KMS-11 (cell line): ENCODE measurements around the gene ANKS6.

Experiments
- H2AFZ ChIP-seq: fragments of 200-600 bp; sonication (generic); 2 replicates; pipeline ENCODE4 v1.6.1; 2016; ENCODE audit warnings: antibody characterized with exemption, mixed run types, low read depth
- H3K27ac ChIP-seq: fragments of 200-600 bp; sonication (generic); 2 replicates; pipeline ENCODE4 v1.6.1; 2016; ENCODE audit warnings: mild to moderate bottlenecking, mixed run types
- H3K27me3 ChIP-seq: fragments of 200-600 bp; sonication (generic); 2 replicates; pipeline ENCODE4 v1.6.1; 2017; ENCODE audit warnings: mild to moderate bottlenecking, low read depth, mixed run types, moderate library complexity; ENCODE audit not compliant: insufficient read depth
- H3K36me3 ChIP-seq: fragments of 200-600 bp; sonication (generic); 2 replicates; pipeline ENCODE4 v1.6.1; 2017; ENCODE audit warnings: mild to moderate bottlenecking, mixed run types; ENCODE audit not compliant: insufficient read depth
- H3K4me1 ChIP-seq: fragments of 200-600 bp; sonication (generic); 2 replicates; pipeline ENCODE4 v1.6.1; 2016; ENCODE audit warnings: mild to moderate bottlenecking, low read depth, mixed run types; ENCODE audit not compliant: poor library complexity, severe bottlenecking
- H3K4me2 ChIP-seq: fragments of 200-600 bp; sonication (generic); 2 replicates; pipeline ENCODE4 v1.7.0; 2016; ENCODE audit warnings: mild to moderate bottlenecking, mixed run types
- H3K4me3 ChIP-seq: fragments of 200-600 bp; sonication (generic); IDR thresholded peaks from 2 replicates; pipeline ENCODE4 v1.6.1; 2017; ENCODE audit warnings: low read depth, low read length, mixed read lengths; ENCODE audit not compliant: insufficient read depth
- H3K79me2 ChIP-seq: fragments of 200-600 bp; sonication (generic); 2 replicates; pipeline ENCODE4 v1.6.1; 2016; ENCODE audit warnings: low read depth, mixed run types; ENCODE audit not compliant: insufficient read depth
- H3K9ac ChIP-seq: fragments of 200-600 bp; sonication (generic); 2 replicates; pipeline ENCODE4 v1.6.1; 2016; ENCODE audit warnings: mild to moderate bottlenecking, mixed run types
- H4K20me1 ChIP-seq: fragments of 200-600 bp; sonication (generic); 2 replicates; pipeline ENCODE4 v1.6.1; 2016; ENCODE audit warnings: mild to moderate bottlenecking, mixed run types; ENCODE audit not compliant: insufficient read depth
- CTCF ChIP-seq: fragments of 200-600 bp; sonication (generic); conservative IDR thresholded peaks from 2 replicates; pipeline ENCODE4 v1.6.1; 2017; ENCODE audit warnings: low read depth, mild to moderate bottlenecking, antibody characterized with exemption, low read length, moderate library complexity, mixed read lengths

Gene ANKS6

GRCh38 chr9:98796364-98797101 is at the start of gene ANKS6:
TSS of gene ANKS6 (minus strand) at chr9:98796555. CDS start at chr9:98796491, 64 bp downstream.
- no peak within 1 kb of the TSS for H3K4me3 ChIP-seq
- no peaks in the 10 kb centered on the region for H3K27me3 ChIP-seq
- TF ChIP-seq CTCF, result peak; percentile 32; the same call in 1 of the 2 replicates
- H3K79me2 ChIP-seq, result peaks cover 7% of the 10 kb centered on the region; the same call in 1 of the 2 replicates
- H3K4me2 ChIP-seq, result peak within 1 kb of the TSS; percentile 92
- no peaks in the 10 kb centered on the region for H3K36me3 ChIP-seq
- peak within 1 kb of the TSS; percentile 94 for H2AFZ ChIP-seq
- H3K27ac ChIP-seq, result no peak within 1 kb of the TSS
- peak within 1 kb of the TSS; percentile 38; the same call in 1 of the 2 replicates for H3K9ac ChIP-seq
- no peaks in the 10 kb centered on the region for H4K20me1 ChIP-seq
- peaks cover 21% of the 10 kb centered on the region for H3K4me1 ChIP-seq

- no peak for TF ChIP-seq CTCF
- Histone ChIP-seq H2AFZ (no peak overlapping the region), H3K9ac (no peak overlapping the region), H3K27me3 (no peaks in the 10 kb centered on the region), H3K79me2 (no peaks in the 10 kb centered on the region), H3K4me2 (no peak overlapping the region), H3K4me3 (no peak overlapping the region), H4K20me1 (no peaks in the 10 kb centered on the region), H3K4me1 (peaks cover 6% of the 10 kb centered on the region), H3K36me3 (no peaks in the 10 kb centered on the region), H3K27ac (no peak overlapping the region)
Observed at GRCh38 chr9:98846081-98846480, 49.7 kb upstream of the ANKS6 start.

GRCh38 chr9:98842510-98842909 is 46.2 kb upstream of the ANKS6 start:
- H3K27ac ChIP-seq, result no peak overlapping the region
- H3K4me3 ChIP-seq, result no peak overlapping the region
- H3K4me2 ChIP-seq, result no peak overlapping the region
- no peaks in the 10 kb centered on the region for H4K20me1 ChIP-seq
- no peaks in the 10 kb centered on the region for H3K79me2 ChIP-seq
- no peak overlapping the region for H2AFZ ChIP-seq
- no peaks in the 10 kb centered on the region for H3K36me3 ChIP-seq
- no peak overlapping the region for H3K9ac ChIP-seq
- no peaks in the 10 kb centered on the region for H3K4me1 ChIP-seq
- no peaks in the 10 kb centered on the region for H3K27me3 ChIP-seq
- no peak for TF ChIP-seq CTCF

- Histone ChIP-seq H3K9ac (no peak overlapping the region), H2AFZ (no peak overlapping the region), H3K27me3 (no peaks in the 10 kb centered on the region), H3K36me3 (no peaks in the 10 kb centered on the region), H3K4me1 (no peaks in the 10 kb centered on the region), H3K27ac (no peak overlapping the region), H4K20me1 (no peaks in the 10 kb centered on the region), H3K4me2 (no peak overlapping the region), H3K79me2 (no peaks in the 10 kb centered on the region), H3K4me3 (no peak overlapping the region)
- TF ChIP-seq CTCF, result no peak
Observed at GRCh38 chr9:98839724-98840123, 43.4 kb upstream of the ANKS6 start.
